HG03565 (cell line): ENCODE measurements around the gene MYCN.
"Not testable (repeated sequence)": the region's sequence is repeated elsewhere in the genome, so short reads cannot be mapped to it uniquely, and the experiment has no call there.

ENCODE experiments used
- ATAC-seq: cut with Tn5 transposase; IDR thresholded peaks from one replicate; pipeline ENCODE4 v1.9.1; 2021; ENCODE audit warnings: mild to moderate bottlenecking, moderate library complexity; ENCODE audit not compliant: unreplicated experiment

Gene MYCN

DNA sequence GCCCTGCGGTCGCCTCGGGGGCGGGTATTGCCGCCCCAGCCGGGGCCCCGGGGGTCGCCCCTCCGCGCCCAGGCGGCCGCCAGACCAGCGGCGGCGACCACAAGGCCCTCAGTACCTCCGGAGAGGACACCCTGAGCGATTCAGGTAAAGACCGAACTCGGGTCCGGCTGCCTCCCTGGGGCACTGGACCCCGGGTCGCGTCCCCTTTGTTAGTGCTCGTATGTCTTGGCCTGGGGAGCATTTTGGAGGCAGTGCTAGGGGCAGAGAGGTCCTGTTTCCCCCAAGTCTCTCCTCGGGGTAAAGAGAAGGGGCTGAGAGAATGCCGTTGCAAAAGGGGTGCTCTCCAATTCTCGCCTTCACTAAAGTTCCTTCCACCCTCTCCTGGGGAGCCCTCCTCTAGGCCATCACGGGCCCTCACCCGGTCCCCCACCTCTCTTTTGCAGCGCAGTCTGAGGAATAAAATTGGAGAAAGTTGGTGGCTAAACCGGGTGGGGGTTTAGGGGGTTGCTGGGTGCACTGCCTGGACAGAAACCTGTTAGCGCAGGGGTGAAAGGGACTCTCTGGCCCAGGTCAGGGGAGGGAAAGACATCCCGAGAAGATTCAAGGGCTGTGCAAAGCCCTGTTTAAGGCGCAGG is 2.5 kb downstream of the MYCN start:
- ATAC-seq = no peak

DNA sequence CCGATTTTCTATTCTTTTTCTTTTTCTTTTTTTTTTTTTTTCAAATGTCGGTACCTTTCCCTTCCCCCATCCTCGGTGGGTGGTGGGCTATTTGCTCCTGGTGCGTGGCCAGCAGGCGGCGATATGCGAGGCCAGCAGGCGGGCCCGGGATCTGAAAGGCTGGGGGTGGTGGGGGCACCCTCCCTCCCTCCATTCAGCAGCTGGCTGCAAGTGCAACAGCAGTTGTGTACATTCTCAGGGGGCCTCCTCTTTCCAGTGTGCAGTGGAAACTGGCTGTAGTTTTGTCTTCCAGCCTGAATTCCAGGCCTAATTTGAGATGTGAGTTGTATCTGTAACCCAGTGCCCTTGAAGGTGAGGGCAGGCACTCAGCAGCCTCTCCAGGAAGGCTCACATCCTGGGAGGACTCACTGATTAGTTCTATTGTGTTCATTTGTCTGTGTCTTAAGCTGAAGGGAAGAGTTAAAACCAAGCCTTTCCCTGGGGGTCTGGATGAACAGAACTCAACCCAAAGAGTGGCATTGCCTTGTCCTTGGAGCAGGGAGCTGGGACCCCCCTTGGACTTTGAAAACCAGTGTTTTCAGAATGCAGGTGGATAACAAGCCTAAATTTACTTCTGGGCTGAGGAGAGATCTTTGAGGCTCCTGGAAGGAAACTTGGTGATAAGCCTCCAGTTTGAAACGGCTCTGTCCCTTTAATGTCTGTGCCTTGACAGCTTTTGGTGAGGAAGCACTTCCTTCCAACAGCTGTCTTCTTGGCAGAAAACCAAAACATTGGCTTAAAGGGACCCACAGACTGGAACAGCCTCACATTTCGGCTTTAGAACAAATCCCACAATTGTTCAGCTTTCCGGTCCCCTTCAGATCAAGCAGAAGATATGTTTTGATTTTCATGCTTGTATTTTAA is 3.3 kb downstream of the MYCN start:
- no peak for ATAC-seq

DNA sequence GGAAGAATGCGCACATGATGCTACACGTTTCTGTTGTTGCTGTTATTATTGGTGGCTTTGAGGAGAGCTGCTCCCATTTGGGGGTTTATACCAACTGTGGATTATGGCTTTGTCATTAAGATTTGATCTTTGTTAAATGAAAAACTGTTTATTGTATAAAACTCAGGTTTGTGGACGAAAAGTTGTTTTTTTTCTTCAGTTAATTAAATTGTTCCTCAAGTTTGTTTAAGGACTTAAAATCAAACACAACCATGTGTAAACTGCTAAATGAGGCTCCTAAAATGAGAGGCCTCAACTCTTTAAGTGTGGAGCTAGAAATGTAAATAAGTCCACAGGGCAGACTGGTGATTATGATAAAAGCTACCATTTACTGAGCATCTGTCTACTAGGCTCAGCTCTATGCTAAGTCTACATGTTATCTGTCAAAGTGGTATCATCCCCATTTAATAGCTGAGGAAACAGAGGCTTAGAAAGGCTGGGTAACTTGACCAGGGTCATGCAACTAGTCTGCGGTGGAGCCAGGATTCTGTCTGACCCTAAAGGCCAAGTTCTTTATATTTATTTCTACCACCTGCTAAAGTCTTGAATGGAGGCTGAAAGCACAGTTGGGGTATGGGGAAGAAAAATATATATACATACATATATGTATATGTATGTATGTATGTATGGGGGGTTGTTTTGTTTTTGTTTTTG is 4.1 kb downstream of the MYCN start:
- no peak for ATAC-seq

DNA sequence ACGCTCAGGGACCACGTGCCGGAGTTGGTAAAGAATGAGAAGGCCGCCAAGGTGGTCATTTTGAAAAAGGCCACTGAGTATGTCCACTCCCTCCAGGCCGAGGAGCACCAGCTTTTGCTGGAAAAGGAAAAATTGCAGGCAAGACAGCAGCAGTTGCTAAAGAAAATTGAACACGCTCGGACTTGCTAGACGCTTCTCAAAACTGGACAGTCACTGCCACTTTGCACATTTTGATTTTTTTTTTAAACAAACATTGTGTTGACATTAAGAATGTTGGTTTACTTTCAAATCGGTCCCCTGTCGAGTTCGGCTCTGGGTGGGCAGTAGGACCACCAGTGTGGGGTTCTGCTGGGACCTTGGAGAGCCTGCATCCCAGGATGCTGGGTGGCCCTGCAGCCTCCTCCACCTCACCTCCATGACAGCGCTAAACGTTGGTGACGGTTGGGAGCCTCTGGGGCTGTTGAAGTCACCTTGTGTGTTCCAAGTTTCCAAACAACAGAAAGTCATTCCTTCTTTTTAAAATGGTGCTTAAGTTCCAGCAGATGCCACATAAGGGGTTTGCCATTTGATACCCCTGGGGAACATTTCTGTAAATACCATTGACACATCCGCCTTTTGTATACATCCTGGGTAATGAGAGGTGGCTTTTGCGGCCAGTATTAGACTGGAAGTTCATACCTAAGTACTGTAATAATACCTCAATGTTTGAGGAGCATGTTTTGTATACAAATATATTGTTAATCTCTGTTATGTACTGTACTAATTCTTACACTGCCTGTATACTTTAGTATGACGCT is 5.8 kb downstream of the MYCN start:
- no peak for ATAC-seq

DNA sequence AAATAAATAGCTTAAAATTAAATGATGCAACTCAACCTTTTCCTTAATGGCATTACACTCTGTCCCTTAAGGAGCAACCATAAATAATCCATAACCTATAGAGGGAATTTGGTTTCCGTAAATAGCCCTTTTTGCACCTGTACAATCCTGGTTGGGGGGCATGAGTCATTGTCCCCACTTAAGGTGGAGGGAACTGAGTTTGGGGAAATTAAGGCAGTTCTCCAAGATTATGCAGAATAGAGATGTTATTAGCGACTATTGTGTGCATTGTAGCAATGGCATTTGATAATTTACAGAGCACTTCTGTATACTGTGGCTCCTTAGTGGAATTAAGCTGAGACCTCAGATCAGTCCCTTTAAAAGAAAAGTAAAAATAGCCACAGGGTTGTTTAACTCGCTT is 6.6 kb downstream of the MYCN start:
- ATAC-seq = no peak

DNA sequence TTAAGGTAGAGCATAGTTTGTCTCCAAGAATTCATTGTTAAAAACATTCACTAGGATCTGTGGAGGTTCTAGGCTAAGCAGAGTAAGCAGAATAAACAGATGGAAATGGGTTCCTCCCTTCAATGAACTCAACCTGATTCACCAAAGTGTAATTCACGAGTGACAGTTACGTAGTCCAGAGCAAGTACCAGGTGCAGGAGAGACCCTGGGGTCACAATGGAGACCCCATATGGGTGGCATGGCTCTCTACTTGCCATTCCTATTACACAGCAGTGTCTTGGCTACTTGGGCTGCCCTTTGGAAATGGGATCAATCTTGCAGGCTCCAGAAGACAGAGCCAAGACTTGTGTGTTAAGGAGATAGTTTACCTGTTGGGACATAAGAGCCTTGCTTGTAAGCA is 7.1 kb downstream of the MYCN start:
- ATAC-seq = no peak

DNA sequence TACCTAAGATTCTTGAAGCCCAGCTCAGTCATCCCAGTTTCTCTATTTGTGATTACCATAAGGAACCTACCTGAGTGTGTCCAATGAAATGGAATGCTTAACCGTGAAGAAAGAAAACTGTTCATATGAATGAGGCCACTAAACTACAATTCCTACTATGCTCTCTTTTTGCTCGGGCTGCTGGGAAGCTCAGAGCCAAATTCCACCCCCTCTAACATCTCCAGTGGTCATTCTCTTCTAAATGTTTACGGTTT is 8.3 kb downstream of the MYCN start:
- ATAC-seq = no peak

DNA sequence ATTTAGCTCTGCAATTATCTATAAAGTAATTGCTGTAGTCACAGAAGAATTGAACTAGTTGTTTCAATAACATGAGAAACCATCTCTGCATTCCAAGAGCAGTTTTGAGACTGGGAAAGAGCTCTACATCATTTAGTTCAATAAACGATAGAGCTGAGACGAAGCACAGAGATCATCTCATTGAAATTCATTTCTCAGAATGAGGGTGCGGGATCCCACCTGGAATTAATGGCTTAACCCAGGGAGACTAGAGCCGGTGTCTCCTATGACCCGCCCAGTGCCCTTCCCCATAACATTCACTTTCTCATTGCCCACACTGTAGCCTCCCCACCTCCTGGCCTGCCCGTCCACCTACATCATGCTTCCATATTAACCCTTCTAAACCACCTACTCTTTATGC is 8.8 kb downstream of the MYCN start:
- no peak for ATAC-seq

DNA sequence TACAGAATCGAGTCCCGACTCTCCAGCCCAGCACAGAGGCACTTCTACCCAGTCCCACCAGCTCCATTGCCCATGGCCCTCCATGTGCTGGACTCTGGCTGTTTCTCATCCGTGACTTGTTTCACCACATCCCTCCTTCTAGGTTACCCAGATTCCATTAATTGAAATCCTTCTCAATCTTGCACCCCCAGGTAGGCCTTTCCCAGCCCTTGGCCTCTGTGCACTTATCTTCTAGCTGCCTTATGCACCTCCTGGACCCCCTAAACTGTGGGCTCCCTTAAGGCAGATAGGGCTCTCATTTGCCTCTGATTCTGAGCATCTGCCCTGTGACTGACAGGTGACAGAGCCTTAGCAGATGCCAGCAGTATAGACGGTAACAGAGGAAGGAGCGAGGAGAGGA is 9.2 kb downstream of the MYCN start:
- no peak for ATAC-seq

DNA sequence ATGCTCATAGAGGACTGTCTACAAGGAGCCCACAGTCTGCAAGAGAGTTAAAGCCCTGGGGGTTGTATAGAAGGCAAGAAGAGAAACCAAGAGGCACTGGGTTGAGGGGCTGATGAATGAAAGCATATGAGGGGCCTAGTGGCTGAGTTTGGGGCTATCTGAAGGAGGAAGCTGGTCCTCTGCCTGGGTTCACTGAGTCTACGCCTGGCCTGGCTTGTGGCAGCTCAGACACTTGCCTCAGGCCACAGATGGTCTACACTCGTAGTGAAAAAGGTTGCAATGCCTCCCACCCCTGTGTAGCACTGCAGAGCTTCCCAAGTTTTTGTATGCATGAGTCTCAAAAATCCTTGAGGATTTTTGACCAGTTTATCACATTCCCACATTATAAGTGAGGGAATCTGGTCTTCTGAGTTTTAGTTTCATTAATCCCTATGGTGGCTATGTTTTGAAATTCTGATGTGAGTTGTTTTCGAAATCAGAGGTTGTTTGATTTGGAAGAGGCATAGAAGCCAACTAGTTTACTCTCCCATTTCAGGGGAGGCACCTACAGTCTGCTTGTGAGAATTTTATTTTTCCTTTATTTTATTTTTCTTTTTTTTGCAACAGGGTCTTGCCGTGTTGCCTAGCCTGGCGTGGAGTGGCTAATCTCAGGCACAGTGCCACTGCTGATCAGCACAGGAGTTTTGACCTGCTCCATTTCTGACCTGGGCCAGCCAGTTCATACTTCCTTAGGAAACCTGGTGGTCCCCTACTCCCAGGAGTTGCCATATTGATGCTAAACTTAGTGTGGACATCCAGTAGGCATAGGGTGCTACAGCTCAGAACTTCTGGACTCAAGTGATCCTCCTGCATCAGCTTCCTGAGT is 10.0 kb downstream of the MYCN start:
- ATAC-seq = no peak

DNA sequence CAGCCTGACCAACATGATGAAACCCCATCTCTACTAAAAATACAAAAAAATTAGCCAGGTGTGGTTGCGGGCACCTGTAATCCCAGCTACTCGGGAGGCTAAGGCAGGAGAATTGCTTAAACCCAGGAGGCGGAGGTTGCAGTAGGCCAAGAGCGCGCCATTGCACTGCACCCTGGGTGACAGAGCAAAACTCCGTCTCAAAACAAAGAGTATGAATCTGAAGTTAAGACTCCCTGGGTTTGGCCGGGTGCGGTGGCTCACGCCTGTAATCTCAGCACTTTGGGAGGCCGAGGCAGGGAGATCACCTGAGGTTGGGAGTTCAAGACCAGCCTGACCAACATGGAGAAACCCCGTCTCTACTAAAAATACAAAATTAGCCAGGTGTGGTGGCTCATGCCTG is 11.6 kb downstream of the MYCN start:
- not testable (repeated sequence) for ATAC-seq

DNA sequence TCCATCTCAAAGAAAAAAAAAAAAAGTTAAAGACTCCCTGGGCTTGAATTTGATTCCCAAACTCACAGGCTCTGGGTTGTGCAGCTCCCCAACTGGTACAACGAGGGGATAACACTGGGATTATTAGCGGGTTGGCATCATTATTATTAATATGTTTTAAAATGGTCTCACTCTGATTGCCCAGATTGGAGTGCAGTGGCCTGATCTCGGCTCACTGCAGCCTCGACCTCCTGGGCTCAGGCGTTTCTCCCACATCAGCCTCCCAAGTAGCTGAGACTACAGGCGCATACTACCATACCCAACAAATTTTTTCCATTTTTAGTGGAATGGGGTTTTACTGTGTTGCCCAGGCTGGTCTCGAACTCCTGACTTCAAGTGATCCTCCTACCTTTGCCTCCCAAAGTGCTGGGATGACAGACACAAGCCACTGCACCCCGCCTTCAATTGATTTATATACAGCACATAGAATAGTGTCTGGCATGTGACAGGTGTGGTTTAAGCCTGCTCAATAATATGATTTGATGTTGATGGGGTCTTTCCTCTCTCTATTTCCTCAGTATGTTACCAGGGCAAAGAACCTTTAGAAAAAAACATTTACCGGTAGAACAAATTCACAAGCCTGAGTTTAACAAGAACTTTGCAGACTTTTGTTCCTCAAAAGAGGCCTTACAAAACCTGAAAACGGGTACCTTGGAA is 12.2 kb downstream of the MYCN start:
- ATAC-seq = no peak

DNA sequence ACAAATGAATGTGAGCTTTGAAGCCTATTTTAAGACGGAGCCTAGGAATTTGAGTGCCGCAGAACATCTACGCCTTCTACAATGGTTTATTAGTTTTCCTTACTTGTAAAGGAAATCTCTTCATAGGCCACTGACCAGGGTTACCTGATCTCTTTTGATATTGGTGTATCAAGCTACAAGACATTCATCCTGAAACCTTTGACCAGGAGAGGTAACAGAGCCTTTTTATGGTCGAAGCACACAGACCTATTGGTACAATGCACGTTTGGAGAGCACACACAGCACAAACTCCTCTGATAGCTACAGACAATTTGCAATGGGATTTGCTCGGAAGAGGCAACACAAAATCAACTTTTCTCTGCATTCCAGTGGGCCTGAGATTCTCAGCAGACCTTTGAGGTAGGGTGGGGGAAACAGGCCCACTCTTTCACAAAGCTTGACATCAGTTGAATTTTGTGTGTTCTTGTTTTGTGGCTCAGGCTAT is 12.8 kb downstream of the MYCN start:
- ATAC-seq = no peak

DNA sequence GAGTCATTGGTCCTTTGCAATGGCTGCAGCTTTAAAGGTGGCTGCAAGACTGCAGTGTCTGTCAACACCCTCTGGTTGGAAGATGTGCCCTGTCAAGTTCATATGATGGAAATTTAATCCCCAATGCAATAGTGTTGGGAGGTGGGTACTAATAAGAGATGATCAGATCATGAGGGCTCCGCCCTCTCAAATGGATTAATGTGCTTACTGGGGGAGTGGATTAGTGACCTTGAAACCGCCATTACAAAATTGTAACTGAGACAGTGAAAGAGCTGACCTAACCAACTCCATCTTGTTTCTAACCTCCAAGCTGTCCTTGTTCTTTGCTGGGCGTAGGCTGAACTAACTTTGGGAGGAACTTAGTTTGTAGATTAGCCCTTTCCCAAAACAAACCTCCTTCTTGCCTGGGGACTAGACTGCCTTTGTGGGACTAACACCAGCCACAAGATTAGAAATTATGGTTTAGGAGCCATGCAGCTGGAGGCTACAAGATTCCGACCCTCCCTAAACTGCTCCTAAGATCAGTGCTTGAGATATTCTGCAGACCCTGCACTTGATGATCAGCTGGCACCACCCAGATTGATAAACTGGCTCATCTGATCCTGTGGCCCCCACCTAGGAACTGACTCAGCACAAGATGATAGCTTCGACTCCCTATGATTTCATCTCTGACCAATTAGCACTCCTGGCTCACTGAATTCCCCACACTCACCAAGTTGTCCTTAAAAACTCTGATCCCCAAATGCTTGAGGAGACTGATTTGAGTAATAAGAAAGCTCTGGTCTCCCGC is 13.7 kb downstream of the MYCN start:
- no peak for ATAC-seq

DNA sequence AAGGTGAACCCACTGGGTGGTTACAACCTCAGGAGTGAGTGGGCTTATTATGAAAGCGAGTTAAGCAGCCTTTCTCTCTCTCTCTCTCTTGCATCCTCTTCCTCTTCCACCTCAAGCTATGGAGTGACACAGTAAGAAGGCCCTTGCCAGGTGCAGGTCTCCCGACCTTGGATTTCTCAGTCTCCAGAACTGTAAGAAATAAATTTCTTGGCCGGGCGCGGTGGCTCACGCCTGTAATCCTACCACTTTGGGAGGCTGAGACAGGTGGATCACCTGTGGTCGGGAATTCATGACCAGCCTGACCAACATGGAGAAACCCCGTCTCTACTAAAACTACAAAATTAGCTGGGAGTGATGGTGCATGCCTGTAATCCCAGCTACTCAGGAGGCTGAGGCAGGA is 14.4 kb downstream of the MYCN start:
- no peak for ATAC-seq

DNA sequence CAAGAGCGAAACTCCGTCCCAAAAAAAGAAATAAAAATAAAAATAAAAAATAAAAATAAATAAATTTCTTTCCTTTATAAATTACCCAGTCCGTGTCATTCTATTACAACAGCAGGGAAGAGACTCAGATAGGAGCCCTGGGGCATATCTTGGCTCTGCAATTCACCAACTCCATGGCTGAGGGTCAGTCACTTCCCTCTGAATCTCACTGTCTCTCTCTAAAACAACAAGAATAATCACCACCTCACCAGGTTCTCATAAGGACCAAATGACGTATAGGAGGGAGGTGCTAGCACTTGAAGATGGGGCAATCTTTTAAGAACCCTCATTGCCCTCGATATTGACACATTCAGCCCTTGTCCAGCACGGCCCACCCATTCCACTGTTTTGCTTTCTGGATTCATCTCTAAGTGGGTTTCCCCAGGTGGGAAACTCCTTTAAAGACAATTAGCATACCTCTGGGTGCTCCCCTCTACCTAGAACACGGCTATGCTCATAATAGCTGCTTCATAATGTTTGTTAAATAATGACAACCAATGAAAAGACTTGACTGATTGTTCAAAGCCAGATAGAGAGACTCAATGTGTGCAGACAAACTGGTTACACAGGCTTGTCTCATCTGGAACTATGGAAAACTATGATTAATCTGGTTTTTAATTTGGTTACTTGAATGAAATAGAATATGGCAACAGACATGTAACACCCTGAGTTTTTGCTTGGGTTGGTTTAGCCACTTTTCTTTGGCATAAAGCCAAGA is 15.1 kb downstream of the MYCN start:
- ATAC-seq = no peak

DNA sequence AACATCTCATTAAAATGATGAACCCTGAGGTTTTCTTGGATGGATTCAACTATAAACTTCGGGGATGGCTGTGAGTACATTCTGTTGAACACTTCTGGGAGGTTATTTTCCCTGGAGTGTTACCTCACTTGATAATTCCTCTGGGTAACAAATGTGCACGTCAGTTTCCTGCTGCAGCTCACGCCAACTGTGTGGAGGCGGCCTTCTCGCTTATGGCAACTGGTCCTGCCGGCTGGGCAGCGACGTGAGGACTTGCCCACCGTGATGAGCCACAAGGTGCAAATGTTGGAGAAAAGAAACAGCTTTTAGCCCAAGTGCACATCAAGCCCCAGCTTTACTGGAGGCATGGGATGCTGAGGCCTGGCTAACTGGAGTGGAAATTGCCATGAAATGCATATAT is 15.9 kb downstream of the MYCN start:
- no peak for ATAC-seq
